SHP77 (cell line): ENCODE measurements around the gene RPUSD4.
A peak's percentile ranks its signal among the peaks of the same experiment; 100 is the strongest.

ENCODE experiments used
- DNase-seq, 2 experiments: peaks; one replicate each; lab custom pipeline; 2025; lab: John Stamatoyannopoulos, UW

Gene RPUSD4

GRCh38 chr11:126182787-126183445 lies 28.5 kb downstream of the RPUSD4 start:
- no peak for DNase-seq

GRCh38 chr11:126181939-126182730 lies 29.3 kb downstream of the RPUSD4 start:
- no peak for DNase-seq

GRCh38 chr11:126176853-126177470 lies 34.5 kb downstream of the RPUSD4 start:
- no peak for DNase-seq

GRCh38 chr11:126175393-126175792 lies 36.1 kb downstream of the RPUSD4 start:
- no peak for DNase-seq

- no peak for DNase-seq
These were observed 36.6 kb downstream of the RPUSD4 start for GRCh38 chr11:126174816-126175215.

- no peak for DNase-seq
These were observed 38.2 kb downstream of the RPUSD4 start for GRCh38 chr11:126173257-126173656.

- DNase-seq = no peak
These were observed 38.8 kb downstream of the RPUSD4 start for GRCh38 chr11:126172596-126173038.

- no peak for DNase-seq
These were observed 42.2 kb downstream of the RPUSD4 start for GRCh38 chr11:126169291-126169690.

- no peak for DNase-seq
These were observed 44.0 kb downstream of the RPUSD4 start for GRCh38 chr11:126167488-126167887.

- no peak for DNase-seq
These were observed 45.0 kb downstream of the RPUSD4 start for GRCh38 chr11:126166413-126166812.

GRCh38 chr11:126165757-126166156 lies 45.7 kb downstream of the RPUSD4 start:
- no peak for DNase-seq

GRCh38 chr11:126165311-126165720 lies 46.1 kb downstream of the RPUSD4 start:
- DNase-seq = no peak

GRCh38 chr11:126164781-126165180 lies 46.7 kb downstream of the RPUSD4 start:
- DNase-seq = no peak

GRCh38 chr11:126163779-126164178 lies 47.7 kb downstream of the RPUSD4 start:
- DNase-seq = no peak

- DNase-seq = peak in 1 of 2 experiments; percentile 23
These were observed 48.3 kb downstream of the RPUSD4 start for GRCh38 chr11:126163074-126163700.

- DNase-seq = no peak
These were observed 49.0 kb downstream of the RPUSD4 start for GRCh38 chr11:126162306-126163030.

GRCh38 chr11:126161023-126161391 lies 50.4 kb downstream of the RPUSD4 start:
- no peak for DNase-seq

- DNase-seq = no peak
These were observed 51.0 kb downstream of the RPUSD4 start for GRCh38 chr11:126160345-126161022.

GRCh38 chr11:126159719-126160344 lies 51.6 kb downstream of the RPUSD4 start:
- DNase-seq = no peak

- DNase-seq = no peak
These were observed 53.2 kb downstream of the RPUSD4 start for GRCh38 chr11:126158054-126158791.
